Activated naive CD4-positive, alpha-beta T cell treated with anti-CD3 and anti-CD28 coated beads, Interleukin-2, amount 50 U/mL, for 16 hours (primary cell): ENCODE data around the gene EIF1AD.
"Not testable (repeated sequence)": the region's sequence is repeated elsewhere in the genome, so short reads cannot be mapped to it uniquely, and the experiment has no call there.

Experiments
- DNase-seq: peaks from one replicate; pipeline ENCODE4 v3.0.0-alpha.2; 2020

EIF1AD gene

GRCh38 chr11:65967329-65967934 is 34.5 kb downstream of the EIF1AD start:
- peak; percentile 8 for DNase-seq

DNA sequence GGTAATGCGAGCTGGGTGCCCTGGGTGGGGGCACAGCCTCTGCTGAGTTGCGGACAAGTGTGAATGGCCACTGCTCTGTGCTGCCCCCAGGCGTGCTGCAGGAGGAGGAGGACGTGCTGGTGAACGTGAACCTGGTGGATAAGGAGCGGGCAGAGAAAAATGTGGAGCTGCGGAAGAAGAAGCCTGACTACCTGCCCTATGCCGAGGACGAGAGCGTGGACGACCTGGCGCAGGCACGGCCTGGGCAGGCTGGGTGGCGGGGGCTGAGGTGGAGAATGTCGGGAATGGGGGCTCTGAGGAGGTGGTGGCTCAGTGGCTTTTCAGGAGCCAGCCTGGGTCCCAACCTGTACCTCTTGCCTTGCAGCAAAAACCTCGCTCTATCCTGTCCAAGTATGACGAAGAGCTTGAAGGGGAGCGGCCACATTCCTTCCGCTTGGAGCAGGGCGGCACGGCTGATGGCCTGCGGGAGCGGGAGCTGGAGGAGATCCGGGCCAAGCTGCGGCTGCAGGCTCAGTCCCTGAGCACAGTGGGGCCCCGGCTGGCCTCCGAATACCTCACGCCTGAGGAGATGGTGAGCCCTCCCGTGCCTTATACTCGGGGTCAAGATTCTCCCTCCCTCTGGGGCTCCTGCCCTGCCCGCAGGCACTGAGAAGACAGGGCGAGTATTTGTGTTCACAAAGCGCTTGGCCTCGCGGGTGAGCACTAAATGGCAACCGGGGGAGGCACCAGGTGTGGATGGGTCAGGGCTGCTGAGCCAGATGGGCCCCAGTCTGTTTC is 35.8 kb downstream of the EIF1AD start:
- DNase-seq: no peak

- DNase-seq: no peak
Measured at GRCh38 chr11:65964906-65965305, 37.1 kb downstream of the EIF1AD start.

- no peak for DNase-seq
Measured at GRCh38 chr11:65962141-65962564, 39.8 kb downstream of the EIF1AD start.

GRCh38 chr11:65961267-65962140 is 40.5 kb downstream of the EIF1AD start, which contains the start of gene SART1:
Gene SART1, plus strand, starts transcription at chr11:65961734. Its CDS starts 47 bp downstream, at chr11:65961781.
- peak; percentile 95 for DNase-seq

GRCh38 chr11:65960824-65961266 is 41.1 kb downstream of the EIF1AD start:
- DNase-seq: no peak

DNA sequence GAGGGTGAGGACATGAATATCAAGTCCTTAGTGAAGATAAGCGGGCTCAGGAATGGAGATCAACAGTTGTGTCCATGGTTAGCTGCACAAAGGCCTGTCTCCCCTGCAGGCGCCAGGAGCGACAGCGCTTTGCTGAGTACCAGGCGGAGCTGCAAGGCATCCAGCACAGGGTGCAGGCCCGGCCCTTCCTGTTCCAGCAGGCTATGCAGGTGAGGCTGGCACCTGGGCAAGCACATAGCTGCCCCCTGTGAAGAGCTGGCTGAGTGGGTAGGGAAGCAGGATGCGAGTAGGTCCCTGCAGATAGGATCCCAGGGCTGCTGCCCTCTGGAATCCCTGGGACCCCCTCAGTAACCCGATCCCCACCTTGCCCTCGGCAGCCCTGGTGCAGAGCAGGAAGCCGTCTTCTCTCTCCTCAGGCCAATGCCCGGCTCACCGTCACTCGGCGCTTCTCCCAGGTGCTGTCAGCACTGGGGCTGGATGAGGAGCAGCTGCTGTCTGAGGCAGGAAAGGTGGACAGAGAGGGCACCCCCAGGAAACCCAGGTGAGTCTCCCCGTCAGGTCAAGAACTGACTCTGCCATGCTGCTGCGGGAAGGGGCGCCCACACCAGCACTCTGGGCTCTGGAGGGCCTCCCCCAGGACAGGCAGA is 43.1 kb downstream of the EIF1AD start:
- no peak for DNase-seq

- DNase-seq: no peak
Measured at GRCh38 chr11:65958291-65958690, 43.7 kb downstream of the EIF1AD start.

DNA sequence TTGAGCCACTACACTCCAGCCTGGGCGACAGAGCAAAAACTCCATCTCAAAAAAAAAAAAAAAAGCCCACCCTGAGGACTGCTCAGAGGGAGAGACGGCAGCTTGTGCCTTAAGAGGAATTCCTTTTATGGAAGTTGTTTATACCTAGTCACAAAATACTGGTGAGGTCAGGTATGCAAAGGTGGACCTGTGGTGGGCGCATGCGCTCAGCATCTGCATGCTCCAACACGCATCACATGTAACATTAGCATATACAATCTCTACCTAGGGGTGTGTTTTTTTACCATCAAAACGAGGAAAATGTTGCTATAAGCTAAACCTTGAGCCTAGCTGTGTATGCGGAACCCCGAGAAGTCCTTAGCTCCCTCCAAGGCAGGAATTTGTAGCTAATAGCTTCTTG is 47.2 kb downstream of the EIF1AD start:
- no peak for DNase-seq

DNA sequence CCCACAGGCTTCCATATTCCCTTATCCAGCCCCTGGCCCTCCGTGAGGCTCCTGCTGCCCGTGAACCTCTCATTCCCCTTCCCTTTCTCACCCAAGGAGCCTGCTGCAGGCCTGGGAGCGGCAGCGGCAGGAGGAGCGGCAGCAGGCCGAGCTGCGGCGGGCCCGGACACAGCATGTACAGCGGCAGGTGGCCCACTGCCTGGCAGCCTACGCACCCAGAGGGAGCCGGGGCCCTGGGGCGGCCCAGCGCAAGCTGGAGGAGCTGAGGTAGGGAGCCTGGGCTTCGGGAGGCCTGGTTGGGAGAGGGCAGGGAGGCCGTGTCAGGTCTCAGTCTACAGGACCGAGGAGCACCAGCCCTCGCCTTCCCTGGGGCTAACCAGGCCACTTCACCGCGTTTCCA is 48.5 kb downstream of the EIF1AD start:
- DNase-seq: no peak

GRCh38 chr11:65952052-65952521 is 49.9 kb downstream of the EIF1AD start:
- DNase-seq: no peak

DNA sequence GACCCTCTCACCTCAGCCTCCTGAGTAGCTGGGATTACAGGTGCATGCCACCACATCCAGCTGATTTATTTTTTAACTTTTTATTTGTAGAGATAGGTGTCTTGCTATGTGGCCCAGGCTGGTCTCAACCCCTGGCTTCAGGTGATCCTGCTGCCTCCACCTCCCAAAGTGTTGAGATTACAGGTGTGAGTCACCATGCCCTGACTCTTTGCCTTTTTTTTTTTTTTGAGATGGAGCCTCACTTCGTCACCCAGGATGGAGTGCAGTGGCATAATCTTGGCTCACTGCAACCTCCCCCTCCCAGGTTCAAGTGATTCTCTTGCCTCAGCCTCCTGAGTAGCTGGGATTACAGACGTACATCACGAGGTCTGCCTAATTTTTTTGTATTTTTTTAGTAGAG is 50.3 kb downstream of the EIF1AD start:
- DNase-seq: not testable (repeated sequence)

GRCh38 chr11:65950711-65951110 is 51.2 kb downstream of the EIF1AD start:
- not testable (repeated sequence) for DNase-seq

DNA sequence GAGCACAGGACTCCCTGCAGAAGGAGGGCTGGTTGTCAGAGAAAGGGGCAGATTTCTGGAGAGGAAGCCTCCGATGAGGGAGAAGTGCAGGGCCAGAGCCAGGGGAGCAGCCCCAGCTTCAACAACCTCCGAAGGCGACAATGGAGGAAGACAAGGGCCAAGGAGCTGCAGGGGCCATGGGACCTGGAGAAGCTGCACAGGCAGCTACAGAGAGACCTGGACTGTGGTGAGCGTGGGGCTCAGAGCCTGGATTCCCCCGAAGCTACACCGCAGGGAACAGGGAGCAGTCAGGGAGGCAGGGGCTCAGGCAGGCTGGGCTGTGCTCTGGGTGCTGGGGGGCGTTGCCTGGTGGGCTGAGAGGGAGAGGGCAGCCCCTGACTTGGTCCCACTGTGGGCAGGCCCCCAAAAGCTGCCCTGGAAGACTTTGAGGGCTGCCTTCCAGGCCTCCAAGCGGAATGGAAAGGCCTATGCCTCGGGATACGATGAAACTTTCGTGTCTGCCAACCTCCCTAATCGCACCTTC is 54.3 kb downstream of the EIF1AD start:
- no peak for DNase-seq

GRCh38 chr11:65947133-65947532 is 54.8 kb downstream of the EIF1AD start:
- no peak for DNase-seq

GRCh38 chr11:65946655-65947054 is 55.3 kb downstream of the EIF1AD start:
- DNase-seq: no peak
